SK-N-SH (cell line): ENCODE measurements around the gene BOK. TPM values are rescaled to one million over a fixed set of nuclear protein-coding genes. Genes with fewer than 3 reads are reported as not detected.

Experiments
- CTCF ChIA-PET: fragments of 300-600, 350-600 bp; formaldehyde crosslinking; extraction: SDS; loops from one replicate; lab custom pipeline; 2021; lab: Yijun Ruan, JAX
- POLR2A ChIA-PET: fragments of 350-600 bp; sonication (Branson Sonifier 250); formaldehyde crosslinking; extraction: SDS; loops from one replicate; lab custom pipeline; 2020; ENCODE audit warnings: antibody characterized with exemption, inconsistent platforms; lab: Yijun Ruan, JAX
- DNase-seq: peaks from one replicate; pipeline ENCODE4 v3.0.0; 2012
- H2AFZ ChIP-seq: fragments of 200-600 bp; sonication (generic); 2 replicates; pipeline ENCODE4 v1.8.1; 2016; ENCODE audit warnings: antibody characterized with exemption, mild to moderate bottlenecking, low read depth
- H3F3A ChIP-seq: fragments of 200-600 bp; sonication (generic); replicated peaks from 2 replicates; pipeline ENCODE3; 2016; ENCODE audit warnings: antibody characterized with exemption, mild to moderate bottlenecking; ENCODE audit not compliant: insufficient read depth
- H3K27ac ChIP-seq, 2 experiments: fragments of 200-500 bp in 1 of 2; fragments of 200-600 bp in 1 of 2; sonication (Bioruptor generic) in 1 of 2; sonication (generic), shearing (Covaris generic) in 1 of 2; 2 replicates each; pipeline versions ENCODE4 v1.5.1 to v1.6.1; 2014 to 2016; ENCODE audit warnings: low read depth in 2 of 2, inconsistent platforms in 1 of 2, low read length in 1 of 2, mild to moderate bottlenecking in 1 of 2, mixed read lengths in 1 of 2
- H3K27me3 ChIP-seq: fragments of 200-600 bp; sonication (generic), shearing (Covaris generic); 2 replicates; pipeline ENCODE4 v1.6.1; 2016; ENCODE audit warnings: mixed run types; ENCODE audit not compliant: insufficient read depth
- H3K36me3 ChIP-seq, 2 experiments: fragments of 200-500 bp in 1 of 2; fragments of 200-600 bp in 1 of 2; sonication (Bioruptor generic) in 1 of 2; sonication (generic) in 1 of 2; replicated peaks in 1 of 2; 2 replicates each; pipeline versions ENCODE3 to v1.5.1; 2014 to 2016; ENCODE audit warnings: low read length in 1 of 2, mild to moderate bottlenecking in 1 of 2; ENCODE audit not compliant: insufficient read depth in 2 of 2, control insufficient read depth in 1 of 2
- H3K4me1 ChIP-seq, 2 experiments: fragments of 200-500 bp in 1 of 2; fragments of 200-600 bp in 1 of 2; sonication (Bioruptor generic) in 1 of 2; sonication (generic), shearing (Covaris generic) in 1 of 2; 2 replicates each; pipeline versions ENCODE4 v1.5.1 to v1.6.1; 2014 to 2016; ENCODE audit warnings: low read depth in 1 of 2, low read length in 1 of 2, mixed run types in 1 of 2; ENCODE audit not compliant: insufficient read depth in 2 of 2, control insufficient read depth in 1 of 2
- H3K4me2 ChIP-seq: fragments of 200-600 bp; sonication (generic), shearing (Covaris generic); 2 replicates; pipeline ENCODE4 v1.6.1; 2017; ENCODE audit warnings: mixed run types
- H3K4me3 ChIP-seq, 2 experiments: fragments of 200-500 bp in 1 of 2; fragments of 200-600 bp in 1 of 2; sonication (Bioruptor generic) in 1 of 2; sonication (generic), shearing (Covaris generic) in 1 of 2; 2 replicates each; pipeline versions ENCODE4 v1.5.1 to v1.8.1; 2014 to 2016; ENCODE audit warnings: low read depth in 2 of 2, inconsistent platforms in 1 of 2, low read length in 1 of 2, mild to moderate bottlenecking in 1 of 2, mixed read lengths in 1 of 2, moderate library complexity in 1 of 2
- H3K79me2 ChIP-seq: fragments of 200-600 bp; sonication (generic); 2 replicates; pipeline ENCODE4 v1.8.1; 2017; ENCODE audit warnings: mild to moderate bottlenecking; ENCODE audit not compliant: insufficient read depth
- H3K9ac ChIP-seq: fragments of 200-600 bp; sonication (generic); 2 replicates; pipeline ENCODE4 v1.6.1; 2017; ENCODE audit warnings: mixed run types
- H3K9me2 ChIP-seq: fragments of 200-600 bp; sonication (generic); 2 replicates; pipeline ENCODE4 v1.6.1; 2017; ENCODE audit warnings: mixed run types
- H3K9me3 ChIP-seq: fragments of 200-600 bp; sonication (generic); 2 replicates; pipeline ENCODE4 v1.6.1; 2017; ENCODE audit warnings: mixed run types, mild to moderate bottlenecking, moderate library complexity
- H4K20me1 ChIP-seq: fragments of 200-600 bp; sonication (generic); 2 replicates; pipeline ENCODE4 v1.6.1; 2017; ENCODE audit warnings: mild to moderate bottlenecking, mixed run types; ENCODE audit not compliant: insufficient read depth
- CHD2 ChIP-seq: fragments of 150-350 bp; IDR thresholded peaks from 2 replicates; pipeline ENCODE4 v1.6.1; 2018; ENCODE audit warnings: low read length; ENCODE audit not compliant: partially characterized antibody
- ELF1 ChIP-seq: IDR thresholded peaks from 2 replicates; pipeline ENCODE4 v1.4.0; 2012
- EP300 ChIP-seq, 2 experiments: IDR thresholded peaks; 2 replicates each; pipeline versions ENCODE4 v1.4.0 to v1.6.1; 2012; ENCODE audit warnings: borderline replicate concordance in 1 of 2, low read depth in 1 of 2, low read length in 1 of 2
- FOSL2 ChIP-seq: IDR thresholded peaks from 2 replicates; pipeline ENCODE4 v1.4.0; 2012; ENCODE audit warnings: low read depth, mild to moderate bottlenecking, moderate library complexity, borderline replicate concordance
- FOXM1 ChIP-seq: IDR thresholded peaks from 2 replicates; pipeline ENCODE4 v1.4.0; 2012; ENCODE audit warnings: low read depth, mild to moderate bottlenecking
- GABPA ChIP-seq: IDR thresholded peaks from 2 replicates; pipeline ENCODE4 v1.4.0; 2012; ENCODE audit warnings: low read depth, mild to moderate bottlenecking
- GATA2 ChIP-seq: sonication (generic); formaldehyde crosslinking; IDR thresholded peaks from 2 replicates; pipeline ENCODE4 v1.5.0; 2020; ENCODE audit warnings: mild to moderate bottlenecking, missing genetic modification reagents
- JUND ChIP-seq: IDR thresholded peaks from 2 replicates; pipeline ENCODE4 v1.4.0; 2012
- MEF2A ChIP-seq: IDR thresholded peaks from 2 replicates; pipeline ENCODE4 v1.4.0; 2012; ENCODE audit warnings: low read depth, borderline replicate concordance
- NRF1 ChIP-seq: IDR thresholded peaks from 2 replicates; pipeline ENCODE4 v1.6.1; 2012; ENCODE audit warnings: low read depth, mild to moderate bottlenecking, low read length
- RAD21 ChIP-seq: IDR thresholded peaks from 2 replicates; pipeline ENCODE4 v1.6.1; 2012; ENCODE audit warnings: mild to moderate bottlenecking, low read length
- RCOR1 ChIP-seq: fragments of 150-350 bp; IDR thresholded peaks from 2 replicates; pipeline ENCODE4 v1.6.1; 2017; ENCODE audit warnings: antibody characterized with exemption, low read length
- SIN3A ChIP-seq: IDR thresholded peaks from 2 replicates; pipeline ENCODE4 v1.6.1; 2012; ENCODE audit warnings: low read depth, mild to moderate bottlenecking, low read length, moderate library complexity, borderline replicate concordance
- SMC3 ChIP-seq: IDR thresholded peaks from 2 replicates; pipeline ENCODE4 v1.6.1; 2012; ENCODE audit warnings: low read depth, low read length, improper control_type of control experiment
- TAF1 ChIP-seq: IDR thresholded peaks from 2 replicates; pipeline ENCODE4 v1.6.1; 2012; ENCODE audit warnings: low read depth, mild to moderate bottlenecking, low read length, moderate library complexity, borderline replicate concordance
- USF2 ChIP-seq: fragments of 150-350 bp; IDR thresholded peaks from 2 replicates; pipeline ENCODE4 v1.6.1; 2017; ENCODE audit warnings: antibody characterized with exemption, low read length, low read depth, borderline replicate concordance
- YY1 ChIP-seq: IDR thresholded peaks from 2 replicates; pipeline ENCODE4 v1.4.0; 2012; ENCODE audit warnings: low read depth, mild to moderate bottlenecking
- WGBS: methylation state at CpG from one replicate; pipeline ENCODE4 v1.1.6; 2017; ENCODE audit warnings: low lambda C conversion rate; 5-methylcytosine and 5-hydroxymethylcytosine counted together
- polyA plus RNA-seq, 3 experiments: library from polyadenylated mRNA; depleted of rRNA; stranded (reverse); fragments of >200 nt; gene quantifications; 2 replicates each; pipeline ENCODE4 v1.2.3, GENCODE V29; 2012
- TF ChIP-seq, protein P1 (sequence below): fragments of 200-600 bp; sonication (generic); IDR thresholded peaks from 2 replicates; pipeline ENCODE4 v1.6.1; 2017; ENCODE audit warnings: antibody characterized with exemption, mild to moderate bottlenecking, moderate library complexity
- TF ChIP-seq, protein P2 (sequence below): fragments of 150-350 bp; IDR thresholded peaks from 2 replicates; pipeline ENCODE4 v1.6.1; 2016; ENCODE audit warnings: mild to moderate bottlenecking, low read depth, low read length

Gene BOK
- polyA plus RNA-seq, 1 of the 3 experiments (the other 2 are of a cell fraction) = 1.7 TPM

- H3F3A ChIP-seq = no peaks in the 10 kb centered on the region
- H3K79me2 ChIP-seq = no peaks in the 10 kb centered on the region
- no peak for TF ChIP-seq RAD21
- TF ChIP-seq GATA2 (CRISPR knock-in tag) = no peak
- TF ChIP-seq TAF1 = no peak
- no peak for TF ChIP-seq SIN3A
- TF ChIP-seq FOXM1 = no peak
- TF ChIP-seq YY1 = no peak
- TF ChIP-seq NRF1 = no peak
- no peak for TF ChIP-seq EP300 (IDR thresholded peaks at IDR 0.05; ENCODE audit: borderline replicate concordance in 1 of 2, low read depth in 1 of 2, low read length in 1 of 2)
- TF ChIP-seq CHD2 = no peak
- no peak for TF ChIP-seq GABPA
- no peak for TF ChIP-seq RCOR1
- H3K9ac ChIP-seq = no peak overlapping the region
- H3K4me1 ChIP-seq = peaks cover 3 to 4% of the 10 kb centered on the region in 2 experiments; a peak in 2 of 4 replicates
- no peaks in the 10 kb centered on the region for H3K27me3 ChIP-seq
- WGBS = 80% methylated on average over 12 of the region's 12 CpGs
- no peak for DNase-seq
- no peak overlapping the region for H2AFZ ChIP-seq
- H3K9me3 ChIP-seq = peaks cover under 1% of the 10 kb centered on the region; the same call in 1 of the 2 replicates
- H3K27ac ChIP-seq = no peak overlapping the region
- H4K20me1 ChIP-seq = no peaks in the 10 kb centered on the region
- ChIA-PET POLR2A (no interaction called here), CTCF (interaction anchor here (2.8 kb wide), 1 partner anchor 108 kb away, joined by 15 read pairs; no protein-coding TSS in a partner anchor)
- no peaks in the 10 kb centered on the region for H3K9me2 ChIP-seq
- H3K4me3 ChIP-seq = no peak overlapping the region
- no peak overlapping the region for H3K4me2 ChIP-seq
- no peaks in the 10 kb centered on the region for H3K36me3 ChIP-seq
Observed at GRCh38 chr2:241551599-241551997, 6.9 kb upstream of the BOK start.

DNA sequence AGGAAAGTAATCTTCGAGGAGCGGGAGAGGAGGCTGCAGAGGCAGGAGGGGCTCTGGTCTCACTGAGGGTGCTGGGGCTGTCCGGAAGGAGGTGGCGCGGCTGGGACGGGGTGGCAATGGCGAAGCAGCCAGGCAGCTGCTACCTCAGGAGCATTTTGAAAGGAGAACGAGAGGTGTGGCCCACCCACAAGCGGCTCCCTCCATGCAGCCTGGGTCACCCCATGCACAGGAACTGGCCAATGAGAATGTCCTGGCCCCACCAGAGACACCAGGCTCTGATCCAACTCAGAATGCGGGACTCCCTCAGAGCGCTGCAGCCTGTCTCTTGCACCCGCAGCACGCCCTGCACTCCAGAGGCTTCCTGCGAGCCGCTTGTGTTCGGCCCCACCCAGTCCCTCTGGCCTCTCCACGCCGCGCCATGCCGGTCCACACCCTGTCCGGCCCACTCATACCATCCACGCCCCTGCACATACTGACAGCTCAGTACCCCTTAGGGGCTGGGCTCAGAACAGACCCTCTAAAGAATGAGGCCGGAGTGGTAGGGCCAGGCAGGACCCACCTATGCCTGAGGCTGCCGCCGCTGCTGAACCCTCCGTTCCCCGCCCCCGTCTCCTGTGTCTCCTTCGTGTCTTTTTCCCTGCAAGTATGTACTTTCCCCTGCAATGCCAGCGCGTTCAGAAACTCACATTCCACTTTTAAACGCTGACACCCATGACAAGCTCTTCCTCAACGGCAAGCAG, 6.4 kb upstream of the BOK start:
- ChIA-PET POLR2A (no interaction called here), CTCF (interaction anchor here (2.8 kb wide), 1 partner anchor 107 kb away, joined by 15 read pairs; no protein-coding TSS in a partner anchor)
- Histone ChIP-seq H3K36me3 (no peaks in the 10 kb centered on the region), H3K4me1 (no peaks in the 10 kb centered on the region; a peak in 2 of 4 replicates), H3K9ac (no peak overlapping the region), H3K27ac (no peak overlapping the region), H3K27me3 (no peaks in the 10 kb centered on the region), H2AFZ (no peak overlapping the region), H3K79me2 (no peaks in the 10 kb centered on the region), H4K20me1 (no peaks in the 10 kb centered on the region), H3K9me2 (no peaks in the 10 kb centered on the region), H3F3A (no peaks in the 10 kb centered on the region), H3K4me2 (no peak overlapping the region), H3K4me3 (no peak overlapping the region), H3K9me3 (peaks cover 7% of the 10 kb centered on the region; the same call in 1 of the 2 replicates)
- DNase-seq = no peak
- 82% methylated on average over 25 of the region's 33 CpGs for WGBS
- TF ChIP-seq, protein P1, sequence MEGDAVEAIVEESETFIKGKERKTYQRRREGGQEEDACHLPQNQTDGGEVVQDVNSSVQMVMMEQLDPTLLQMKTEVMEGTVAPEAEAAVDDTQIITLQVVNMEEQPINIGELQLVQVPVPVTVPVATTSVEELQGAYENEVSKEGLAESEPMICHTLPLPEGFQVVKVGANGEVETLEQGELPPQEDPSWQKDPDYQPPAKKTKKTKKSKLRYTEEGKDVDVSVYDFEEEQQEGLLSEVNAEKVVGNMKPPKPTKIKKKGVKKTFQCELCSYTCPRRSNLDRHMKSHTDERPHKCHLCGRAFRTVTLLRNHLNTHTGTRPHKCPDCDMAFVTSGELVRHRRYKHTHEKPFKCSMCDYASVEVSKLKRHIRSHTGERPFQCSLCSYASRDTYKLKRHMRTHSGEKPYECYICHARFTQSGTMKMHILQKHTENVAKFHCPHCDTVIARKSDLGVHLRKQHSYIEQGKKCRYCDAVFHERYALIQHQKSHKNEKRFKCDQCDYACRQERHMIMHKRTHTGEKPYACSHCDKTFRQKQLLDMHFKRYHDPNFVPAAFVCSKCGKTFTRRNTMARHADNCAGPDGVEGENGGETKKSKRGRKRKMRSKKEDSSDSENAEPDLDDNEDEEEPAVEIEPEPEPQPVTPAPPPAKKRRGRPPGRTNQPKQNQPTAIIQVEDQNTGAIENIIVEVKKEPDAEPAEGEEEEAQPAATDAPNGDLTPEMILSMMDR = no peak
- TF ChIP-seq MEF2A (no peak), YY1 (no peak), TAF1 (no peak), FOXM1 (no peak), CHD2 (no peak), FOSL2 (no peak), EP300 (IDR thresholded peaks at IDR 0.05; ENCODE audit: borderline replicate concordance in 1 of 2, low read depth in 1 of 2, low read length in 1 of 2) (no peak), USF2 (no peak), JUND (no peak), SMC3 (no peak), ELF1 (no peak)
- TF ChIP-seq, protein P2, sequence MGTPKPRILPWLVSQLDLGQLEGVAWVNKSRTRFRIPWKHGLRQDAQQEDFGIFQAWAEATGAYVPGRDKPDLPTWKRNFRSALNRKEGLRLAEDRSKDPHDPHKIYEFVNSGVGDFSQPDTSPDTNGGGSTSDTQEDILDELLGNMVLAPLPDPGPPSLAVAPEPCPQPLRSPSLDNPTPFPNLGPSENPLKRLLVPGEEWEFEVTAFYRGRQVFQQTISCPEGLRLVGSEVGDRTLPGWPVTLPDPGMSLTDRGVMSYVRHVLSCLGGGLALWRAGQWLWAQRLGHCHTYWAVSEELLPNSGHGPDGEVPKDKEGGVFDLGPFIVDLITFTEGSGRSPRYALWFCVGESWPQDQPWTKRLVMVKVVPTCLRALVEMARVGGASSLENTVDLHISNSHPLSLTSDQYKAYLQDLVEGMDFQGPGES = no peak
